K562 (cell line): ENCODE data around the gene RREB1. TPM values are rescaled to one million over a fixed set of nuclear protein-coding genes. Genes with fewer than 3 reads are reported as not detected.

ENCODE experiments used
- BDP1 ChIP-seq: IDR thresholded peaks from 3 replicates; pipeline ENCODE4 v1.6.1; 2011; ENCODE audit not compliant: insufficient read length, insufficient read depth
- CSDE1 ChIP-seq, 2 experiments: fragments of 450-650 bp; IDR thresholded peaks; 2 replicates each; pipeline ENCODE4 v1.6.1; 2016; ENCODE audit warnings: mild to moderate bottlenecking in 1 of 2
- EP300 ChIP-seq: IDR thresholded peaks from 2 replicates; pipeline ENCODE4 v1.6.1; 2012; ENCODE audit warnings: low read length, improper control_type of control experiment
- EWSR1 ChIP-seq: fragments of 450-650 bp; IDR thresholded peaks from 2 replicates; pipeline ENCODE4 v1.6.1; 2018; ENCODE audit warnings: borderline replicate concordance, mild to moderate bottlenecking, low read depth, moderate library complexity; ENCODE audit not compliant: partially characterized antibody
- IRF2 ChIP-seq: sonication (generic); formaldehyde crosslinking; IDR thresholded peaks from 2 replicates; pipeline ENCODE4 v1.8.1; 2022; ENCODE audit warnings: mild to moderate bottlenecking, missing genetic modification reagents
- MAFK ChIP-seq: IDR thresholded peaks from 2 replicates; pipeline ENCODE4 v1.6.1; 2011; ENCODE audit warnings: low read length, improper control_type of control experiment
- NFXL1 ChIP-seq: fragments of 450-650 bp; formaldehyde crosslinking; IDR thresholded peaks from 2 replicates; pipeline ENCODE4 v1.4.0; 2021; ENCODE audit warnings: mild to moderate bottlenecking
- PTBP1 ChIP-seq: fragments of 200-400 bp; formaldehyde crosslinking; IDR thresholded peaks from 2 replicates; pipeline ENCODE4 v1.6.1; 2017; ENCODE audit warnings: low read depth, low read length
- SAFB ChIP-seq: fragments of 200-400 bp; formaldehyde crosslinking; IDR thresholded peaks from 2 replicates; pipeline ENCODE4 v1.6.1; 2017; ENCODE audit warnings: low read depth, low read length, borderline replicate concordance
- SRSF1 ChIP-seq: fragments of 200-400 bp; formaldehyde crosslinking; IDR thresholded peaks from 2 replicates; pipeline ENCODE4 v1.6.1; 2017; ENCODE audit warnings: mild to moderate bottlenecking, low read depth, low read length, moderate library complexity
- ZFP30 ChIP-seq: fragments of 250-450 bp; sonication (Bioruptor Pico); IDR thresholded peaks from 2 replicates; pipeline ENCODE4 v1.8.0; 2022; ENCODE audit warnings: moderate library complexity, mild to moderate bottlenecking, inconsistent platforms, borderline replicate concordance
- ZNF583 ChIP-seq: fragments of 250-450 bp; sonication (Bioruptor Pico); IDR thresholded peaks from 2 replicates; pipeline ENCODE4 v1.4.0; 2020
- polyA plus RNA-seq, 8 experiments: library from polyadenylated mRNA; depleted of rRNA in 4 of 8; stranded (reverse) in 5 of 8; unstranded in 3 of 8; fragments of >200 nt; fragmentation: Nextera tagmentation in 2 of 8; fragmentation: Illumina TruSeq in 1 of 8; extraction: Ambion mirVana in 2 of 8; extraction: Trizol in 1 of 8; gene quantifications; 2 replicates each; pipeline versions ENCODE4 v1.2.1 to v1.2.3, GENCODE V29; 2011 to 2014; ENCODE audit warnings: inconsistent platforms in 1 of 8, missing spikeins in 1 of 8
- total RNA-seq, 7 experiments: library from RNA; depleted of rRNA in 6 of 7; stranded (reverse); fragments of >200 nt in 6 of 7; fragmentation: Illumina TruSeq in 2 of 7; extraction: Trizol in 2 of 7; gene quantifications; 2 replicates each; pipeline versions ENCODE4 v1.2.1 to v1.2.3, GENCODE V29; 2011 to 2021; ENCODE audit warnings: low replicate concordance in 1 of 7
- TF ChIP-seq, protein P1 (sequence below), 2 experiments: fragments of 250-450 bp in 1 of 2; fragments of 450-650 bp in 1 of 2; sonication (Bioruptor Pico) in 1 of 2; IDR thresholded peaks; 2 replicates each; pipeline versions ENCODE4 v1.6.1 to v1.8.0; 2016 to 2021; ENCODE audit warnings: mild to moderate bottlenecking in 2 of 2, moderate library complexity in 2 of 2, missing compliant biosample characterization in 1 of 2, missing genetic modification characterization in 1 of 2
- TF ChIP-seq, protein P2 (sequence below), 2 experiments: fragments of 450-650 bp in 1 of 2; sonication (generic) in 1 of 2; formaldehyde crosslinking; conservative IDR thresholded peaks; 2 replicates each; pipeline versions ENCODE4 v1.4.0 to v1.8.1; 2020 to 2022; ENCODE audit warnings: mild to moderate bottlenecking in 1 of 2, missing genetic modification reagents in 1 of 2
- TF ChIP-seq, protein P3 (sequence below): fragments of 250-450 bp; sonication (Bioruptor Pico); IDR thresholded peaks from 2 replicates; pipeline ENCODE4 v1.5.0; 2022; ENCODE audit warnings: mild to moderate bottlenecking
- TF ChIP-seq, protein P4 (sequence below): fragments of 250-450 bp; sonication (Bioruptor Pico); IDR thresholded peaks from 2 replicates; pipeline ENCODE4 v1.8.0; 2021; ENCODE audit warnings: mild to moderate bottlenecking, moderate library complexity
- TF ChIP-seq, protein P5 (sequence below): fragments of 450-650 bp; formaldehyde crosslinking; IDR thresholded peaks from 2 replicates; pipeline ENCODE4 v1.4.0; 2020; ENCODE audit warnings: mild to moderate bottlenecking, mixed read lengths
- TF ChIP-seq, protein P6 (sequence below): sonication (generic); formaldehyde crosslinking; IDR thresholded peaks from 2 replicates; pipeline ENCODE4 v1.8.1; 2023; ENCODE audit warnings: mild to moderate bottlenecking, missing genetic modification reagents

The RREB1 gene
- total and polyA plus RNA-seq, 9 of the 15 experiments (the other 6 are each of a cell fraction or from before 2014, with no cell fraction given): 3.3 to 64.2 (median 19.3) TPM

DNA sequence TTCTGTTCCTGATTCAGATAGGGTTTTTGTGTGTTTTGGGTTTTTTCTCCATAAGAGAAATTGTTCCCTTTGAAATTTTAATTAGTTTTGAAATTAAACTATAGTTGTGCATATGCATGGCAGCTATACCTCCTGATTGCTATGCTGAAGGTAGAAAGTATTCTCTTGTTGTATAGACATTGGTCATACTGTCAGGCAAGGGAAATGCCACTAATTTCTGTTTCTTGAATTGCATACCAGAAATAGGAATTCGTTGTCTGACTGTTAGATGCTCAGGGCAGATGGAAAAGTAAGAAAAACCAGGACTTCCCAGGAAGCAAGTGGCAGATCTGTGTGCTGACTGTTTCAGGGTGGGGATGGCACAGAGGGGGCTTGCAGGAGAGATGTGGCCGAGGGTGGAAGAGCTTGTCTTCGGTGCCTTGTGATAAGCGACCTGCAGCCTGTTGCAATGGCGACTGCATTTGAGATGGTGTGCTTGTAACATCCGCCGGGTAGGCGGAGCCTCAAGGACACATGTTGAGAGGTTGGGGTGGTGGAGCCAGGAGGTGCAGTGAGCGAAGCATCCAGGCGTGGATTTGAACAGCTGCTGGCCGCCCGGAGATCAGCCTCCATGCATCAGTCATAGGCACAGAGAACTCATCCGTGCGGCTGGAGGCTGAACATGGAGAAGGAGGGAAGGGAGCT is 42.8 kb downstream of the RREB1 start (continued):
- TF ChIP-seq, protein P1, sequence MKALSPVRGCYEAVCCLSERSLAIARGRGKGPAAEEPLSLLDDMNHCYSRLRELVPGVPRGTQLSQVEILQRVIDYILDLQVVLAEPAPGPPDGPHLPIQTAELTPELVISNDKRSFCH (CRISPR knock-in tag; IDR thresholded peaks at IDR 0.05): no peak
- TF ChIP-seq, protein P1 (tag; IDR thresholded peaks at IDR 0.05): peak; percentile 47; the same call in 1 of the 2 replicates
- TF ChIP-seq, protein P2, sequence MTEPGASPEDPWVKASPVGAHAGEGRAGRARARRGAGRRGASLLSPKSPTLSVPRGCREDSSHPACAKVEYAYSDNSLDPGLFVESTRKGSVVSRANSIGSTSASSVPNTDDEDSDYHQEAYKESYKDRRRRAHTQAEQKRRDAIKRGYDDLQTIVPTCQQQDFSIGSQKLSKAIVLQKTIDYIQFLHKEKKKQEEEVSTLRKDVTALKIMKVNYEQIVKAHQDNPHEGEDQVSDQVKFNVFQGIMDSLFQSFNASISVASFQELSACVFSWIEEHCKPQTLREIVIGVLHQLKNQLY (CRISPR knock-in tag; conservative IDR thresholded peaks at IDR 0.05): no peak
- TF ChIP-seq MAFK (no peak), NFXL1 (CRISPR knock-in tag) (no peak), IRF2 (CRISPR knock-in tag) (no peak), ZFP30 (CRISPR knock-in tag) (no peak), SRSF1 (no peak), BDP1 (no peak), SAFB (no peak), EWSR1 (no peak), ZNF583 (CRISPR knock-in tag) (0 out of 2 replicates have a peak, but pooled peaks have one; percentile 27), EP300 (peak; percentile 29; the same call in 1 of the 2 replicates), CSDE1 (IDR thresholded peaks at IDR 0.05) (no peak), PTBP1 (no peak)
- TF ChIP-seq, protein P3, sequence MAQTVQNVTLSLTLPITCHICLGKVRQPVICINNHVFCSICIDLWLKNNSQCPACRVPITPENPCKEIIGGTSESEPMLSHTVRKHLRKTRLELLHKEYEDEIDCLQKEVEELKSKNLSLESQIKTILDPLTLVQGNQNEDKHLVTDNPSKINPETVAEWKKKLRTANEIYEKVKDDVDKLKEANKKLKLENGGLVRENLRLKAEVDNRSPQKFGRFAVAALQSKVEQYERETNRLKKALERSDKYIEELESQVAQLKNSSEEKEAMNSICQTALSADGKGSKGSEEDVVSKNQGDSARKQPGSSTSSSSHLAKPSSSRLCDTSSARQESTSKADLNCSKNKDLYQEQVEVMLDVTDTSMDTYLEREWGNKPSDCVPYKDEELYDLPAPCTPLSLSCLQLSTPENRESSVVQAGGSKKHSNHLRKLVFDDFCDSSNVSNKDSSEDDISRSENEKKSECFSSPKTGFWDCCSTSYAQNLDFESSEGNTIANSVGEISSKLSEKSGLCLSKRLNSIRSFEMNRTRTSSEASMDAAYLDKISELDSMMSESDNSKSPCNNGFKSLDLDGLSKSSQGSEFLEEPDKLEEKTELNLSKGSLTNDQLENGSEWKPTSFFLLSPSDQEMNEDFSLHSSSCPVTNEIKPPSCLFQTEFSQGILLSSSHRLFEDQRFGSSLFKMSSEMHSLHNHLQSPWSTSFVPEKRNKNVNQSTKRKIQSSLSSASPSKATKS (CRISPR knock-in tag): no peak
- TF ChIP-seq, protein P4, sequence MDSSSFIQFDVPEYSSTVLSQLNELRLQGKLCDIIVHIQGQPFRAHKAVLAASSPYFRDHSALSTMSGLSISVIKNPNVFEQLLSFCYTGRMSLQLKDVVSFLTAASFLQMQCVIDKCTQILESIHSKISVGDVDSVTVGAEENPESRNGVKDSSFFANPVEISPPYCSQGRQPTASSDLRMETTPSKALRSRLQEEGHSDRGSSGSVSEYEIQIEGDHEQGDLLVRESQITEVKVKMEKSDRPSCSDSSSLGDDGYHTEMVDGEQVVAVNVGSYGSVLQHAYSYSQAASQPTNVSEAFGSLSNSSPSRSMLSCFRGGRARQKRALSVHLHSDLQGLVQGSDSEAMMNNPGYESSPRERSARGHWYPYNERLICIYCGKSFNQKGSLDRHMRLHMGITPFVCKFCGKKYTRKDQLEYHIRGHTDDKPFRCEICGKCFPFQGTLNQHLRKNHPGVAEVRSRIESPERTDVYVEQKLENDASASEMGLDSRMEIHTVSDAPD (CRISPR knock-in tag): no peak
- TF ChIP-seq, protein P5, sequence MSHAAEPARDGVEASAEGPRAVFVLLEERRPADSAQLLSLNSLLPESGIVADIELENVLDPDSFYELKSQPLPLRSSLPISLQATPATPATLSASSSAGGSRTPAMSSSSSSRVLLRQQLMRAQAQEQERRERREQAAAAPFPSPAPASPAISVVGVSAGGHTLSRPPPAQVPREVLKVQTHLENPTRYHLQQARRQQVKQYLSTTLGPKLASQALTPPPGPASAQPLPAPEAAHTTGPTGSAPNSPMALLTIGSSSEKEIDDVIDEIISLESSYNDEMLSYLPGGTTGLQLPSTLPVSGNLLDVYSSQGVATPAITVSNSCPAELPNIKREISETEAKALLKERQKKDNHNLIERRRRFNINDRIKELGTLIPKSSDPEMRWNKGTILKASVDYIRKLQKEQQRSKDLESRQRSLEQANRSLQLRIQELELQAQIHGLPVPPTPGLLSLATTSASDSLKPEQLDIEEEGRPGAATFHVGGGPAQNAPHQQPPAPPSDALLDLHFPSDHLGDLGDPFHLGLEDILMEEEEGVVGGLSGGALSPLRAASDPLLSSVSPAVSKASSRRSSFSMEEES (CRISPR knock-in tag): no peak
- TF ChIP-seq, protein P6, sequence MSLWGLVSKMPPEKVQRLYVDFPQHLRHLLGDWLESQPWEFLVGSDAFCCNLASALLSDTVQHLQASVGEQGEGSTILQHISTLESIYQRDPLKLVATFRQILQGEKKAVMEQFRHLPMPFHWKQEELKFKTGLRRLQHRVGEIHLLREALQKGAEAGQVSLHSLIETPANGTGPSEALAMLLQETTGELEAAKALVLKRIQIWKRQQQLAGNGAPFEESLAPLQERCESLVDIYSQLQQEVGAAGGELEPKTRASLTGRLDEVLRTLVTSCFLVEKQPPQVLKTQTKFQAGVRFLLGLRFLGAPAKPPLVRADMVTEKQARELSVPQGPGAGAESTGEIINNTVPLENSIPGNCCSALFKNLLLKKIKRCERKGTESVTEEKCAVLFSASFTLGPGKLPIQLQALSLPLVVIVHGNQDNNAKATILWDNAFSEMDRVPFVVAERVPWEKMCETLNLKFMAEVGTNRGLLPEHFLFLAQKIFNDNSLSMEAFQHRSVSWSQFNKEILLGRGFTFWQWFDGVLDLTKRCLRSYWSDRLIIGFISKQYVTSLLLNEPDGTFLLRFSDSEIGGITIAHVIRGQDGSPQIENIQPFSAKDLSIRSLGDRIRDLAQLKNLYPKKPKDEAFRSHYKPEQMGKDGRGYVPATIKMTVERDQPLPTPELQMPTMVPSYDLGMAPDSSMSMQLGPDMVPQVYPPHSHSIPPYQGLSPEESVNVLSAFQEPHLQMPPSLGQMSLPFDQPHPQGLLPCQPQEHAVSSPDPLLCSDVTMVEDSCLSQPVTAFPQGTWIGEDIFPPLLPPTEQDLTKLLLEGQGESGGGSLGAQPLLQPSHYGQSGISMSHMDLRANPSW (CRISPR knock-in tag): no peak
